Naive thymus-derived CD8-positive, alpha-beta T cell (primary cell): ENCODE measurements around the gene GPATCH2L. TPM values are rescaled to one million over a fixed set of nuclear protein-coding genes. Genes with fewer than 3 reads are reported as not detected.

ENCODE experiments used
- ATAC-seq, 2 donors: fragments of 150-1000 bp; cut with Tn5 transposase in 1 of 2; sonication (Bioruptor Pico), chemical (Tn5 transposase) in 1 of 2; 1 replicate in 1 of 2; 2 replicates in 1 of 2; pipeline ENCODE4 v1.10.0; 2021; ENCODE audit warnings: mild to moderate bottlenecking in 2 of 2, moderate library complexity in 2 of 2
- POLR2A ChIA-PET: fragments of 350-600 bp; sonication (Branson Sonifier 250); formaldehyde crosslinking; loops from one replicate; lab custom pipeline; 2021; ENCODE audit warnings: antibody characterized with exemption; lab: Charles Lee
- DNase-seq, 10 donors: peaks; one replicate each; pipeline versions ENCODE4 v3.0.0 to v3.0.0-alpha.2; 2020 to 2022
- H3K27ac Mint-ChIP-seq, 10 donors: one replicate each; pipeline ENCODE4 v1.8.0; 2020 to 2022; ENCODE audit warnings: mild to moderate bottlenecking in 10 of 10, mixed read lengths in 10 of 10, moderate library complexity in 4 of 10, inconsistent platforms in 1 of 10
- H3K27me3 Mint-ChIP-seq, 5 donors: one replicate each; pipeline ENCODE4 v1.8.0; 2021 to 2022; ENCODE audit warnings: mixed read lengths in 5 of 5
- H3K36me3 Mint-ChIP-seq, 3 donors: one replicate each; pipeline ENCODE4 v1.8.0; 2020 to 2022; ENCODE audit warnings: mixed read lengths in 3 of 3, mild to moderate bottlenecking in 2 of 3, inconsistent platforms in 1 of 3
- H3K4me1 Mint-ChIP-seq, 4 donors: one replicate each; pipeline ENCODE4 v1.8.0; 2021 to 2022; ENCODE audit warnings: mixed read lengths in 4 of 4
- H3K4me3 Mint-ChIP-seq, 10 donors: one replicate each; pipeline ENCODE4 v1.8.0; 2020 to 2022; ENCODE audit warnings: mild to moderate bottlenecking in 10 of 10, mixed read lengths in 10 of 10, moderate library complexity in 6 of 10, inconsistent platforms in 1 of 10
- H3K9me3 Mint-ChIP-seq, 9 donors: one replicate each; pipeline ENCODE4 v1.8.0; 2020 to 2022; ENCODE audit warnings: mixed read lengths in 9 of 9, mild to moderate bottlenecking in 3 of 9, inconsistent platforms in 1 of 9, moderate library complexity in 1 of 9
- polyA plus RNA-seq, 3 donors: library from polyadenylated mRNA; unstranded; fragments of 300-500 nt; fragmentation: Illumina TruSeq; gene quantifications; one replicate each; pipeline ENCODE4 v1.2.3, GENCODE V29; 2021
- total RNA-seq, 8 experiments: library from RNA in 2 of 8; stranded (reverse) in 2 of 8; gene quantifications; one replicate each; pipeline ENCODE4 v1.2.3 and lab custom pipeline; 2021 to 2026

GPATCH2L gene
- total and polyA plus RNA-seq, 5 experiments from 2014 or later: 9.5 to 63.3 (median 12.8) TPM

DNA sequence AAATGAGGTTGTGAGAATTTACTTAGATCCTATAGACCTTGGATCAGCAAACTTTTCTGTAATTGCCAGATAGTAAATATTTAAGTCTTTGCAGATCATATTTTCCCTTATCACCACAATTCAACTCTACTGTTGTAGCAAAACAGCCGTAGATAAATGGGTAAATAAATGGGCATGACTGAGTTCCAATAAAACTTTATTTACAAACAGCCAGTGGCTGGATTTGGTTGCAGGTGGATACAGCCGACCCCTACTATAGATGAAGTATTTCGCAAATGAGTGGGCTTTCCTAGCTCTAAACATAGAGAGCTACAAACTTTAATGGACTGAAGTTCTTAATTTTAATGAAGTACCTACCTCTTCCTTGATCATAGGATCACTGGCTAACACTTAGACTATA lies 100.7 kb downstream of the GPATCH2L start:
- ATAC-seq: no peak
- Mint-ChIP-seq H3K27me3 (peaks cover 0 to 11% (median 2%) of the 10 kb centered on the region in 5 donors), H3K9me3 (peaks cover 0 to 3% (median 0%) of the 10 kb centered on the region in 9 donors)

DNA sequence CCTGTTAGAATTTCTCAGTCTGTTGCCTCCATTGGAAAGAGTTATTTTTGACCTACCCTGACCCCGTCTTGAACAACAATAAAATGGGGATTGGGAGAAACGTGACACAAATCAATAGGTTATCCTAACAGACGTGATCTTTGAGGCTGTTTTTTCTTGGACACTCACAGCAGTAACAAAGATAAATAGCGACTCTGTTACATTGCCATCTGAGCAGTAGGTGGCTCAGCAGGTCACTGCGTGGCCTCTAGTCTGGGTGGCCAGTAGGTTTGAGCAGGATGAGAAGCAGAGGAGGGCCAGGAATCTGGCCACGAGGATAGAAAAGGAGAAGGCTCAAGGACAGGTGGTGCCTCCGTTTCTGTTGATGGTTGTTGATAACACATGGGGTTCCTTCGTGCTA lies 101.4 kb downstream of the GPATCH2L start:
- Mint-ChIP-seq H3K4me1 (no peaks in the 10 kb centered on the region), H3K4me3 (no peak overlapping the region), H3K36me3 (peaks cover 0 to 5% (median 0%) of the 10 kb centered on the region in 3 donors), H3K9me3 (peaks cover 0 to 3% (median 0%) of the 10 kb centered on the region in 9 donors), H3K27me3 (peaks cover 0 to 11% (median 2%) of the 10 kb centered on the region in 5 donors), H3K27ac (no peak overlapping the region)
- POLR2A ChIA-PET: no interaction called here
- no peak for ATAC-seq
- no peak for DNase-seq

More for the DNA sequence above, 100.7 kb downstream of the GPATCH2L start:
- H3K4me1 Mint-ChIP-seq: no peaks in the 10 kb centered on the region
- H3K36me3 Mint-ChIP-seq: peaks cover 0 to 5% (median 0%) of the 10 kb centered on the region in 3 donors
- POLR2A ChIA-PET: no interaction called here
- no peak for DNase-seq
- no peak overlapping the region for H3K4me3 Mint-ChIP-seq
- H3K27ac Mint-ChIP-seq: no peak overlapping the region

DNA sequence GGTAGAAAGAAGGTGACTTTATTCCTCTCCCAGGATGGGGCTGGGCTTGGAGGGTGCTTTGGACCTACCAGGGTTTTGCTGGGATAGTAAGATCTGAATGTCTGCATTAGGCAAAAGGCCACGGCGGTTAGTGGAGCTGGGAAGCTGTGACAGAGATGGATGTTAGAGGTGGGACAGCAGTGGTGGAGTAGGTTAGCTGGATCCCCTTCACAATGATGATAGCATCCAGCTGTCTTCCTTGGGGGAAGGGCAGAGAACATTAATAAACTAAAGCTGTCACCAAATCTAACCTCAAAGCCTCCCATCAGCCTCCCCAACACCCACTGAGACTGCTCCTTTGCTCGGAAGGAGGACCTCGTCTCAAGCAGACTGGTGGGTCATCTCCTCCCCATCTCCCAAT lies 104.8 kb downstream of the GPATCH2L start:
- Mint-ChIP-seq H3K9me3 (peaks cover 0 to 3% (median 0%) of the 10 kb centered on the region in 9 donors), H3K36me3 (peaks cover 0 to 5% (median 2%) of the 10 kb centered on the region in 3 donors), H3K4me3 (no peak overlapping the region), H3K4me1 (no peaks in the 10 kb centered on the region), H3K27me3 (peaks cover 0 to 11% (median 3%) of the 10 kb centered on the region in 5 donors), H3K27ac (no peak overlapping the region)
- DNase-seq (no peak), ATAC-seq (no peak)
- POLR2A ChIA-PET: no interaction called here

DNA sequence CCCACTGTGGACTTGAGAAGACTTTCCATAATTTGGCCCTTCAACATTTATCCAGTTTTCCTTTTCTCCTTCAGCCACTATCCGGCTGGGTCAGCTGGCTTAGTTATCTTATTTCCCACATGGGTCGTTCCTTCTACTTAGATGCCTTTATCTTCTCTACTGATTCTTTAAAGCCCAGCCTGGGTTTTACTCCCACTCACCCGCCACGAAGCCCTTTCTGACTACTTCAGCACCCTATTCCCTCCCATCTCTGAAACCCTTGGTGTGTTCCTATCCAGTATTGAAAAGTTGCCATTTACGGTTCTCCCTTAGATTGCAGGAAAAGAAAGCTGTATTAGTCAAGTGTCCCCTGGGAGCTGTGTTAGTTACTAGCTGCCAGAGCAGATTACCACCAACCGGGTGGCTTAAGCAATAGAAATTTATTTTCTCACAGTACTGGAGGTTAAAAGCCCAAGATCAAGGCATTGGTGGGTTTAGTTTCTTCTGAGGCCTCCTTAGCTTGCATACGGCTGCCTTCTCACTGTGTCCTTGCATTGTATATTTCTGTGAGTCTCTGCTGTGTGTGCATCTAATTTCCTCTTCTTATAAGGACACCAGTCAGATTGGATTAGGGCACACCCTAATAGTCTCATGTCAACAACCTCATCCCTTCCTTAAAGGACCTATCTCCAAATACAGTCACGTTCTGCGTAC lies 105.5 kb downstream of the GPATCH2L start:
- ATAC-seq (no peak), DNase-seq (no peak)
- Mint-ChIP-seq H3K27me3 (peaks cover 0 to 11% (median 4%) of the 10 kb centered on the region in 5 donors), H3K36me3 (peaks cover 0 to 5% (median 4%) of the 10 kb centered on the region in 3 donors), H3K4me3 (no peak overlapping the region), H3K4me1 (no peaks in the 10 kb centered on the region), H3K9me3 (peaks cover 0 to 3% (median 0%) of the 10 kb centered on the region in 9 donors), H3K27ac (no peak overlapping the region)
- POLR2A ChIA-PET: no interaction called here

DNA sequence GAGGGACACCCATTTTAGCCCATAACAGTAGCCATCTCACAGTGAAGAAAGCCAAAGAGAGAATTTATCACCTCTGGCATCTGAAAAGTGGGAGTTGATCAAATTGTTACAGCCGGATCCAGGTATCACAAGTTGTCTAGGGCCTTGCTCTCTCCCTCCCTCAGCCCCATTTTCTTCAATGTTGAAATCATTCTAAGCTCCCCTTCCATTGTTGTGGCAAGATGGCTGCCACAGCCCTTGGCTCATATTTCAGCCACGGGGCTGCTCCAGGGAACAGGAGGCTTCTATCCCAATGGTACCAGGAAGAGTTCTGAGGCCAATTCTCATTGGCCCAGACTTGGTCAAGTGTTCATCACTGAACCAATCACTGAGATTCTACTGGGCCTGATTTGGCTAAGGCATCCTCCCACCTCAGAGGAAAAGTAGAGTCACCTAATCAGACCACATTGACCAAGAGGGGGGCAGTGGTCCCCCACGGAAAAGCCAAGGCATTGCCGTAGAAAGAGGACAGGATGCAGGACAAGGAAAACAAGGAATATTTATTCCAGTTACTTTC lies 106.2 kb downstream of the GPATCH2L start:
- Mint-ChIP-seq H3K9me3 (peaks cover 0 to 3% (median 0%) of the 10 kb centered on the region in 9 donors), H3K4me1 (no peaks in the 10 kb centered on the region), H3K4me3 (no peak overlapping the region), H3K27ac (no peak overlapping the region), H3K27me3 (peaks cover 0 to 10% (median 4%) of the 10 kb centered on the region in 5 donors), H3K36me3 (peaks cover 0 to 5% (median 4%) of the 10 kb centered on the region in 3 donors)
- DNase-seq: no peak
- no peak for ATAC-seq
- POLR2A ChIA-PET: no interaction called here

DNA sequence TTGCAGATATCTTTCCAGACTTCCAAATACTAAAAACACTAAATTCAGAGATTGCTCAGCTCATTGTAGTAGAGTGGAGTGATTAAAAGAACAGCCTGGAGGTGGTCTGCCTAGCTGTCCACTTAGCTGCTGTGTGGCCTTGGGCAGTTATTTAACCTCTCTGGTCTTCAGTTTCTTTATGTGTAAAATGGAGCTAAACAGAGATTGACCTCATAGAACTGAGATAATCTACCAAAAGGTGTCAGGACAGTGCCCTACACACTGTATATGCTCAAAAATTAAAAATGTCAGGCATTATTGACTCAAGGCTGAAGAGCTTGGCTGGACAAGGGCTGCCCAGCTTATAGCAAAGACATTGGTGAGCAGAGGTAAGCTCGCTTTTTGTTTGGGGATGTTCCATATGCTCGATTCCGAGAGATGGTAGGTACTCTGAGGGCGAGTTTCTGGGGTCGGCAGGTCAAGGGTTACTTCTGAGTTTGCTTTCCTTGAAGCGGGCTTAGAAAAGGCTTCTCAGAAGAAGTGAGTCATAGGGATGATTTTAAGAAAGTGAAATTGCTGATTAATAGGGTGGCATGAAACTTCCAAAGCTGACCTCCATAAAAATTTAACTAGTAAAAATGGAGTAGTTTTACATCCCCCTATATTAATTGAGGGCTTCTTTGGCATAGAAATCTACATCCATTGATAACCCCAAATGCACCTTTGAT lies 107.5 kb downstream of the GPATCH2L start:
- Mint-ChIP-seq H3K27me3 (peaks cover 0 to 18% (median 8%) of the 10 kb centered on the region in 5 donors), H3K36me3 (peaks cover 0 to 5% (median 4%) of the 10 kb centered on the region in 3 donors), H3K27ac (peak overlapping the region in 1 of 10 donors; percentile 44), H3K9me3 (peaks cover 0 to 6% (median 0%) of the 10 kb centered on the region in 9 donors), H3K4me1 (no peaks in the 10 kb centered on the region), H3K4me3 (no peak overlapping the region)
- ATAC-seq: no peak
- no peak for DNase-seq
- POLR2A ChIA-PET: no interaction called here

DNA sequence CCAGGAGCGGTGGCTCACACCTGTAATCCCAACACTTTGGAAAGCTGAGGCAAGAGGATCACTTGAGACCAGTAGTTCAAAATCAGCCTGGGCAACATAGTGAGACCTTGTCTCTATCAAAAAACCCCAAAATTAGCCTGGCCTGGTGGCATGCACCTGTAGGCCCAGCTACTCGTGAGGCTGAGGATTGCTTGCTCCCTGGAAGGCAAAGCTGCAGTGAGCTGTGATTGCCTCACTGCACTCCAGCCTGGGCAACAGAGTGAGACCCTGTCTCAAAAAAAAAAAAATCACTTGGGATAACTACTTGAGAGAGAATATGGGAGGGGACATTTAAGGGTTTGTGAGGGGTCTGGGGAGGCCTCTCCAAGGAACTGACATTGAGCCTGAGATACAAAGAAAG lies 109.0 kb downstream of the GPATCH2L start:
- Mint-ChIP-seq H3K36me3 (peaks cover 5 to 8% (median 6%) of the 10 kb centered on the region in 3 donors), H3K4me1 (no peaks in the 10 kb centered on the region)

DNA sequence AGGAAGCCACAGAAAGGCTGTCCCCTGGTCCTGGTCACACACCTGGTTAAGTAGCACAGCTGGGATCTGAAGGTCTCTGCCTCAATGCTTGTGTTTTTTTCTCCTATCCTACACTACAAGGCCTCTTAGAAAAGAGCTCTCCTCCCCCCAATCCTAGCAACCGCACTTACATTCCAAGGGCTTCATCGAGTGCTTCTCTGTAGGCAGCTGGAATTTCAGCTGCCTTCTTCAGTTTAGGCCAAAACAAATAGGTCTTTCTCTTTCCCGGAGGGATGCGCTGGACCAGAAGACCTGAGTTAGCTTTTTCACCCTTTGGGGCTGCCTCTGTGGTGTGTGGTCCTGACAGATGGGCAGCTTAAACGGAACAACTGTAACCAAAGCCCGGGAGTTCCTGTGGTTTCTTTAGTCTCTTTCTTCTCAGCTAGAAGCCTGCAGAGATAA lies 109.7 kb downstream of the GPATCH2L start:
- Mint-ChIP-seq H3K4me1 (no peaks in the 10 kb centered on the region), H3K36me3 (peaks cover 5 to 8% (median 6%) of the 10 kb centered on the region in 3 donors), H3K27me3 (peaks cover 6 to 39% (median 24%) of the 10 kb centered on the region in 5 donors), H3K27ac (no peak overlapping the region), H3K4me3 (no peak overlapping the region), H3K9me3 (peaks cover 0 to 5% (median 0%) of the 10 kb centered on the region in 9 donors)
- POLR2A ChIA-PET: no interaction called here
- ATAC-seq (no peak), DNase-seq (no peak)

More for the DNA sequence above, 109.0 kb downstream of the GPATCH2L start:
- no peak overlapping the region for H3K4me3 Mint-ChIP-seq
- H3K27ac Mint-ChIP-seq: no peak overlapping the region
- POLR2A ChIA-PET: no interaction called here
- peaks cover 0 to 33% (median 18%) of the 10 kb centered on the region in 5 donors for H3K27me3 Mint-ChIP-seq
- ATAC-seq (no peak), DNase-seq (no peak)
- H3K9me3 Mint-ChIP-seq: peaks cover 0 to 5% (median 0%) of the 10 kb centered on the region in 9 donors

DNA sequence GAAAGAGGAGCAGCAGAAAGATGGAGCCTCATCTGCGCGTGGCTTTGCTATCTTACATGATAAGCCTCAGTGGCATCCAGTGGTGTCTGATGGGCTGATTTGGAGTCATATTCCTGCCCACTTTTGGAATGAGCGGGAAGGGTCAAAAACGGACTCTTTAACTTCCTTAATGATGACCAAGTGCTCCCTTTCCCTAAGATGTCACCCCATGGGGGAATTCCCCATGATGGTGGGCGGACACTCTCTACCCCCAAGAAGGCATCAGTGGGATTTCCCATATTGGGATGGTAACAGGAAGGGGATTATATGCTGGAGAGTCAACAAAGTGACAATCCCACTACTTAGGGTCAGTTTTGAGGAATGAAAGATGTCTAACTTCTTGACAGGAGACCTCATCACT lies 110.9 kb downstream of the GPATCH2L start:
- Mint-ChIP-seq H3K4me1 (peaks cover 0 to 7% (median 0%) of the 10 kb centered on the region in 4 donors), H3K4me3 (no peak overlapping the region), H3K36me3 (peaks cover 0 to 8% (median 6%) of the 10 kb centered on the region in 3 donors), H3K9me3 (peaks cover 0 to 5% (median 0%) of the 10 kb centered on the region in 9 donors), H3K27me3 (peaks cover 6 to 49% (median 24%) of the 10 kb centered on the region in 5 donors), H3K27ac (no peak overlapping the region)
- POLR2A ChIA-PET: no interaction called here
- DNase-seq (no peak), ATAC-seq (no peak)

Other genes with a start within 250 kb of the GPATCH2L start
- gene TGFB3, start 169.9 kb upstream of the GPATCH2L start, total RNA-seq: 1 to 10 TPM; 9.1 to 9.6 TPM
- under 1 TPM in 2 of 3 donors, not detected in 1; 0.30 to 0.68 TPM for gene TGFB3, start 169.9 kb upstream of the GPATCH2L start, polyA plus RNA-seq
- 10 to 100 TPM; 13.6 to 15.6 TPM for gene IFT43, start 166.2 kb upstream of the GPATCH2L start, total RNA-seq
- gene IFT43, start 166.2 kb upstream of the GPATCH2L start, polyA plus RNA-seq: 10 to 100 TPM; 15.0 to 27.1 (median 17.6) TPM
- gene ESRRB, start 224.2 kb downstream of the GPATCH2L start, total RNA-seq: under 1 TPM in 1 of 2 experiments, not detected in 1; 0.23 TPM
- gene ESRRB, start 224.2 kb downstream of the GPATCH2L start, polyA plus RNA-seq: not detected